Fibroblast of pulmonary artery (primary cell): Measurements from ENCODE around the gene DGKB.

Experiments used
- DNase-seq: peaks from one replicate; pipeline ENCODE4 v3.0.0-alpha.2; 2010; ENCODE audit warnings: low read depth
- H3K4me3 ChIP-seq: replicated peaks from 2 replicates; pipeline ENCODE4 v1.5.1; 2011; ENCODE audit warnings: low read depth, mild to moderate bottlenecking, control low read depth, low read length, moderate library complexity
- TF ChIP-seq, protein P1 (sequence below): IDR thresholded peaks from 2 replicates; pipeline ENCODE4 v1.5.1; 2011; ENCODE audit warnings: mild to moderate bottlenecking, control low read depth, low read length, inconsistent platforms; ENCODE audit errors: missing control alignments

Gene DGKB

DNA sequence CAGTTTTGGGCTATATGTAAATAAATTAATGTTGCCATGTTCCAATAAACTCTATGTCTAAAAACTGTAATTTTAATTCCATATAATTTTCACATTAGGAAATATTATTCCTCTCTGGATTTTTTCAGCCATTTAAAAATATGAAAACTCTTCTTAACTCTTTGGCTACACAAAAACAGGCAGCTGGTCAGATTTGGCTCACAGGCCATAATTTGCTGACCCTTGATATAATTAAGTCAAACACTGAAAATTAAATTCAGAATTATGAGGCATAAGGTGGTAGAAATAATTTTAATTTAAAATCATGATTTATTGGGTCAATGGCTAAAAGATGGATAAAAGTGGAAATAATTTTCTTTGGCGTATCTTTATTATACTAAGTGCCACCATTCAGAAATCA is 746.1 kb downstream of the DGKB start:
- no peak overlapping the region for H3K4me3 ChIP-seq
- TF ChIP-seq, protein P1, sequence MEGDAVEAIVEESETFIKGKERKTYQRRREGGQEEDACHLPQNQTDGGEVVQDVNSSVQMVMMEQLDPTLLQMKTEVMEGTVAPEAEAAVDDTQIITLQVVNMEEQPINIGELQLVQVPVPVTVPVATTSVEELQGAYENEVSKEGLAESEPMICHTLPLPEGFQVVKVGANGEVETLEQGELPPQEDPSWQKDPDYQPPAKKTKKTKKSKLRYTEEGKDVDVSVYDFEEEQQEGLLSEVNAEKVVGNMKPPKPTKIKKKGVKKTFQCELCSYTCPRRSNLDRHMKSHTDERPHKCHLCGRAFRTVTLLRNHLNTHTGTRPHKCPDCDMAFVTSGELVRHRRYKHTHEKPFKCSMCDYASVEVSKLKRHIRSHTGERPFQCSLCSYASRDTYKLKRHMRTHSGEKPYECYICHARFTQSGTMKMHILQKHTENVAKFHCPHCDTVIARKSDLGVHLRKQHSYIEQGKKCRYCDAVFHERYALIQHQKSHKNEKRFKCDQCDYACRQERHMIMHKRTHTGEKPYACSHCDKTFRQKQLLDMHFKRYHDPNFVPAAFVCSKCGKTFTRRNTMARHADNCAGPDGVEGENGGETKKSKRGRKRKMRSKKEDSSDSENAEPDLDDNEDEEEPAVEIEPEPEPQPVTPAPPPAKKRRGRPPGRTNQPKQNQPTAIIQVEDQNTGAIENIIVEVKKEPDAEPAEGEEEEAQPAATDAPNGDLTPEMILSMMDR: no peak
- DNase-seq: no peak

GRCh38 chr7:14148974-14149373 is 753.6 kb downstream of the DGKB start:
- TF ChIP-seq, protein P1: no peak
- no peak overlapping the region for H3K4me3 ChIP-seq
- no peak for DNase-seq

GRCh38 chr7:14147532-14147931 is 755.0 kb downstream of the DGKB start:
- DNase-seq: no peak
- TF ChIP-seq, protein P1: no peak
- no peak overlapping the region for H3K4me3 ChIP-seq

- DNase-seq: no peak
- TF ChIP-seq, protein P1: no peak
- no peak overlapping the region for H3K4me3 ChIP-seq
Measured at GRCh38 chr7:14144538-14144937, 758.0 kb downstream of the DGKB start.

GRCh38 chr7:14144109-14144508 is 758.4 kb downstream of the DGKB start:
- no peak for DNase-seq
- no peak overlapping the region for H3K4me3 ChIP-seq
- TF ChIP-seq, protein P1: no peak

DNA sequence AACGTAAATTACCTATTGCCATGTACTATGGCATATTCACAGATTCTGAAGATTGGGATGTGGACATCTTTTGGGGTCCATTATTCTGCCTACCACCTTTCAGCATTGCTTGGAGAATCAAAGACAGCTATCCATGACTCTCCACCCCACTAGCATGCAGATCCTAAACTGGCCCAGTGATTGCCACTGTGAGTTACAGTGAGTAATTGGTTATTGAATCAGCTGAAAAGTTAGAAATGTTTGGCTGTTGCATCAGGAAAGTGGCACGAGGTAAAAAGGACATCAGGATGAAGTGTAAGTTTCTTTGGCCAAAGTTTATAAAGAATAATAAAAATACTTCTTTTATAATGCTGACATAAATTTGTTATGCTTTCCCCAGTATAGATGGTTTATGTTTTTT is 764.9 kb downstream of the DGKB start:
- TF ChIP-seq, protein P1: no peak
- no peak for DNase-seq
- no peak overlapping the region for H3K4me3 ChIP-seq

- H3K4me3 ChIP-seq: no peak overlapping the region
- DNase-seq: no peak
- TF ChIP-seq, protein P1: no peak
Measured at GRCh38 chr7:14133752-14134151, 768.8 kb downstream of the DGKB start.
